ENCODE measurements around the gene BPIFB3. TPM values are rescaled to one million over a fixed set of nuclear protein-coding genes. Genes with fewer than 3 reads are reported as not detected.

BPIFB3 gene
- total RNA-seq, 1 donor from 2014 or later = not detected

- no peak for DNase-seq (ENCODE audit: low read depth in 2 of 2)
Observed at GRCh38 chr20:33015700-33016580, 37.8 kb upstream of the BPIFB3 start.

DNA sequence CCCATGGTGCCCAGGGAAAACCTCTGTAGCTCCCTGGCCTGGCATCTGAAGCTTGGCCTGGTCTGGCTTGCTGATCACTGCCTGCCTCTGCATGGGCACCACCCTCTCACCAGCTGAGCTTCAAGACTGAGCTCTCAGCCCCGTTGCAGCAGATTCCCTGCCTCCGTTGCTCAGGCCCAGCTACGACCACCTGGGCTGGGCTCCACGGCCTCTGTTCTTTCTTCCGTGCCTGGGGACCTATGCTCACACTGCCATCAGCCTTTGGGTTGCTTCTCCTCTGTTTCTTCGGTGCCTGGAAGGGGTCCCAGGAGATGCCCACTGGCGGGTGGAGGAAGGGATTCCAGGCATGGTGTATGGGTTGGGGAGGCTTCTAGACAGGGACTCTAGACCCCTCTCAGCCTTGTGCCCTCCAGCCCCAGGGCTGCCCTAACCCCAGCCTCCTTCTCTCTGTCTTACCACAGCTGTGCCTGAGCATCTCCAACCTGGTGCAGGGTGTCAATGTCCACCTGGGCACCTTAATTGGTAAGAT lies 37.1 kb upstream of the BPIFB3 start:
- DNase-seq (ENCODE audit: low read depth in 2 of 2) = no peak

DNA sequence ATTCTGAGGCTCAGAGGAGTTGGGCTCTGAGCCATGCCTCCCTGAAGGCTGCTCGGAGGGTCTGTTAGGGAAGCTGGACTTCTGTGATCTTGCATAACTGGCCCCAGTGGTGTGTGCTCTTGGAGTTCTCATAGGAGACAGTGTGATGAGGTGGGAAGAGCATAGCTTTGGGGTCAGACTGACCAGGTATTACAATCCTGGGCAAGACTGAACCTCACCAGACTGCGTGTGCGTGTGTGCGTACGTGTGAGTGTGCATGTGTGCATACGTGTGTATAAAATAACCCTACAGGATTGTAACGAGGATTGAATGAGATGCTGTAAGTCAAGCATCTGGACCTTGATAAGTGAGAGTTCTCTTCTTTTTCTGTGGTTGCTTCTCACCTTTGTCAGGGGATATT lies 36.2 kb upstream of the BPIFB3 start:
- DNase-seq (ENCODE audit: low read depth in 2 of 2) = no peak

DNA sequence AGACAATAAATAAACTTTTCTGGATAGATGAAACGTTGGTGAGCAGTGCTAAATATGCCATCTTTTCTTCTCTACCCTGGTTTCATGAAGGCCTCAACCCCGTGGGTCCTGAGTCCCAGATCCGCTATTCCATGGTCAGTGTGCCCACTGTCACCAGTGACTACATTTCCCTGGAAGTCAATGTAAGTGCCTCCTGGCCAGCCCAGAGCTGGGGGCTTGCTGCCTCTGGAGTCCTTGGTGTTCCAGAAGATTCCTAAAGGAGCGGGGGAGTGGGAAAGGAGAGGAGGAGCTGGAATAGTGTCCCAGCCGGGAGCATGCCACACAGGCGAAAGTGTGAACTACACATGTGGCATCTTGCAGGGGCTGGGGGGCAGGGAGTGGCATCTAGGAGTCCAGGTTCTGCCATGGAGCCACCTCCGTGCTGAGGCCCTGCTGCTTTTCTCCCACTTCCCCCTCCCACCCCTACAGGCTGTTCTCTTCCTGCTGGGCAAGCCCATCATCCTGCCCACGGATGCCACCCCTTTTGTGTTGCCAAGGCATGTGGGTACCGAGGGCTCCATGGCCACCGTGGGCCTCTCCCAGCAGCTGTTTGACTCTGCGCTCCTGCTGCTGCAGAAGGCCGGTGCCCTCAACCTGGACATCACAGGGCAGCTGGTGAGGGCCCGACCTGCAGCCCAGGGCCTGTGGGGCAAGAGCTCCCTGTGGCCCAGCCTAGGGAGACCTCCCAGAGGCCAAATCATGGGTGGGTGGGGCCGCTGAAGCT lies 35.4 kb upstream of the BPIFB3 start:
- DNase-seq (ENCODE audit: low read depth in 2 of 2) = no peak

- no peak for DNase-seq (ENCODE audit: low read depth in 2 of 2)
Observed at GRCh38 chr20:33019465-33020277, 34.0 kb upstream of the BPIFB3 start.

- no peak for DNase-seq (ENCODE audit: low read depth in 2 of 2)
Observed at GRCh38 chr20:33020278-33021161, 33.2 kb upstream of the BPIFB3 start.

DNA sequence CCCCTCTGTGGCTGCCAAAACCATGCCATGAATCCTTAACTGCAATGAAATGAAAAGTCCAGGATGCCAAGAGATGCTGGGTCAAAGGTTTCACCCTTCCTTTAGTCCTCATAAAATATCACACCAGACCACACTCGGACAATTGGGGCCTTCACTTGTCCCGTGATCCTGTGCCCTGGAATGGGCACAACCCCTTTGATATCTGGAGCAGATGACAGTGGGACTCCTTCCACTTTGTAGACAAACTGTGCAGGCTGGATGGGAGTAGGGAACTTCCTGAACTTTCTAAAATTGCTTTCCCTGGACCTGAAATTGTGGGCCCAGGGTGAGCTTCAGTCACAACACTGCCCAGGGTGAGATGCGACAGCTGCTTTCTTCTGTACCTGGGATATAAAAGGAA lies 31.8 kb upstream of the BPIFB3 start:
- DNase-seq (ENCODE audit: low read depth in 2 of 2) = no peak

DNA sequence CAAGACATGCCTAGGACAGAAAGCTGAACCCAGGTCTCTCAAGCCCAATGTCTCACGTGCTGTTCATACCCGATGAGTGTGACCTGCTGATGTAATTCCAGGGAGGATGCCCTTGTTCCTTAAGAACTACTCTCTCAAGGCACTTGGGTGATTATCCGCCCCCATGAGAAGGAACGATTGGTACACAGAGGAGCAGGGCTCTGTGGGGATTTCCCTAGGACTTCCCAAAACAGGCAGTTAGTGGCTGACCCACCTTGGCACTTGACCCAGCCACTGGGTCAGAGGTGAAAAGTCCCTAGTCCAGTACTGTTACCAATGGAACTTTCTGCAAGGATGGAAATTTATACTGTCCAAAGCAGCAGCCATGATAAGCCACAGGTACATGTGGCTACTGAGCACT lies 31.4 kb upstream of the BPIFB3 start:
- DNase-seq (ENCODE audit: low read depth in 2 of 2) = no peak

DNA sequence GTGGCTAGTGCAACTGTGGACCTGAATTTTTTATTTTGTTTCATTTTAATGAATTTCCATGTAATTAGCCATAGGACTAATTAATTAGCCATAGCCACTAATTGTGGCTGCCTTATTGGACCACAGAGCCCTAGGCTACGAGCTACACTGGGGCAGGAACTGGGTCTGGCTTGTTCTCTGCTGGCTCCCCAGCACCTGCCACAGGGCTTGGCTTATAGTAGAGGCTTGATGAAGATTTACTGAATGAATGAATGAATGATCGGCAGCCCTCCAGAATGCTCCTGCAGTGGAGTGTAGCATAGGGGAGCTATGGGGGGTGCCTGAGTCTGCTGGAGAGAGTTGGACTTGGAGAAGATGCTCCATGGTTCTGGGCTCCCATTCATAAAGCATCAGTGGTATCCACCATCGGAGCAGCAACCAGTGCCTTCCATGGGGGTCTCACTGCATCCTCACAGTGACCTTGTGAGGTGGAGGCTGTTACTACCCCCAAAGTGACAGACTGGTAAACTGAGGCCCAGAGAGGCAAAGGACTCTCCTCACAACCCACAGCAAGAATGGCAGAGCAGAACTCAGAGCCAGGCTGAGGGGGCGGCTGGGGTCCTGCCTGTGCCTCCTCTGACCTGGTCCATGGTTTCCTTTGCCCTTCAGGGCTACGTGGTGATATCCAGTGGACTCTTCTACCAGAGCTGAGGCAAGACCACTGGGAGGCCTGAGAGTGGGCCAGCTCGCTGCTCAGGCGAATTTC lies 30.8 kb upstream of the BPIFB3 start:
- DNase-seq (ENCODE audit: low read depth in 2 of 2) = no peak

DNA sequence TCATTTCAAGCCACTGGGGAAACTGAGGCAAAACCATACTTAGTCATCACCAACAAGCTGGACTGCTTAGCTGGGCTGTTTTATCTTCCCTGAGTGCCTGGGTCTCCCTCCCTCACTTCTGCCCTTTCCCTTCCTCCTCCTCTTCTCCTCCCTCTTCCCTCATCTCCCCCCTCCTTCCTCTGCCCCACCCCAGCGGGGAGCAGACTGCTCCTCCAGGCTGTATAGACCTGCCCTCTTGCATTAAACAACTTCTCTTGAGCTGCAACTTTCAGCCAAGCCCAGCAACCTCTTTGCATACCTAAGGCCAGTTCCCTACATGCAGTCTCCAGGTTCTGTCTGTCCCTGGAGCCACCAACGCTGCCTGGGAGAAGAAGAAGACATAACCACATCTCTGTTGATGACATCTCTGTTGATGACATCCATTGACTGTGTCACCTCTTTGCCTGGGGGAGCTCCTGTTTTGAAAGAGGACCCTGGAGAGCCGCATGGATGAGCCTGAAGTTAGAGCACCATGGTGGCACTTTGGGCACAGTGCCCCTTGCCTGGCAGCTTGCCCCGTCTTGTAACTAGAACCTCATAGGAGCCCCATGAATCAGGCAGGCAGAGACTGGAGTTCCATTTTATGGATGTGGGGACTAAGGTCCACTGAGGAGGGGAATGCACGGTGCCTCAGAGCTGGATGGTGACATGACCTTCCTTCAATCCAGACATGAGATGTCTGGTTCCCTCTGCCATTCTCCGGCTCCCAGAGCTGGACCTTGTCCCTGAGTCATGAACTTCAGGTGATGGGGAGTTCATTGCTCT lies 30.1 kb upstream of the BPIFB3 start:
- DNase-seq (ENCODE audit: low read depth in 2 of 2) = no peak

DNA sequence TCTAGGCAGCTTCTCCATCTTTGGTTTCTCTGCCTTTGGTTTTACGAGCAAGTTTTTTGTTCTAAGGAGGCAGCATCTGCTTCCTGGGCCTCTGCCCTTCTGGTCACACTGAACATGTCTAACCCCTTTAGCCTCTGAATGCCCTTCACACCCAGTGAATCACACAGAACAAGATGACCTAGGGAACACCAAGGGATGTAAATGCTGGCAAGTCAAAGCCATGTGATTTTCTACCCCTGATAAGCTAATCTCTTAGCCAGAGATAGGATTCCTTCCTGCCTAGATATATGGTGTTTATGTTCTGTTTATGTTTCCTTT lies 29.5 kb upstream of the BPIFB3 start:
- DNase-seq (ENCODE audit: low read depth in 2 of 2) = no peak

GRCh38 chr20:33024609-33025317 lies 28.9 kb upstream of the BPIFB3 start:
- no peak for DNase-seq (ENCODE audit: low read depth in 2 of 2)

- DNase-seq (ENCODE audit: low read depth in 2 of 2) = no peak
Observed at GRCh38 chr20:33025318-33025876, 28.3 kb upstream of the BPIFB3 start.

- DNase-seq (ENCODE audit: low read depth in 2 of 2) = no peak
Observed at GRCh38 chr20:33026072-33026778, 27.5 kb upstream of the BPIFB3 start.

GRCh38 chr20:33026779-33027759 lies 26.6 kb upstream of the BPIFB3 start:
- DNase-seq (ENCODE audit: low read depth in 2 of 2) = no peak
